Tongue (tissue), 2 donors: ENCODE data around the gene PRKG1. TPM values are rescaled to one million over a fixed set of nuclear protein-coding genes. Genes with fewer than 3 reads are reported as not detected.
"Not testable (repeated sequence)": the region's sequence is repeated elsewhere in the genome, so short reads cannot be mapped to it uniquely, and the experiment has no call there.

Experiments used
- DNase-seq: peaks from one replicate; pipeline ENCODE4 v3.0.0-alpha.2; 2015
- total RNA-seq: library from RNA; depleted of rRNA; stranded (reverse); fragments of >200 nt; gene quantifications from one replicate; pipeline ENCODE4 v1.2.3, GENCODE V29; 2014

PRKG1 gene
- total RNA-seq, 1 donor from 2014 or later: 96.8 TPM

DNA sequence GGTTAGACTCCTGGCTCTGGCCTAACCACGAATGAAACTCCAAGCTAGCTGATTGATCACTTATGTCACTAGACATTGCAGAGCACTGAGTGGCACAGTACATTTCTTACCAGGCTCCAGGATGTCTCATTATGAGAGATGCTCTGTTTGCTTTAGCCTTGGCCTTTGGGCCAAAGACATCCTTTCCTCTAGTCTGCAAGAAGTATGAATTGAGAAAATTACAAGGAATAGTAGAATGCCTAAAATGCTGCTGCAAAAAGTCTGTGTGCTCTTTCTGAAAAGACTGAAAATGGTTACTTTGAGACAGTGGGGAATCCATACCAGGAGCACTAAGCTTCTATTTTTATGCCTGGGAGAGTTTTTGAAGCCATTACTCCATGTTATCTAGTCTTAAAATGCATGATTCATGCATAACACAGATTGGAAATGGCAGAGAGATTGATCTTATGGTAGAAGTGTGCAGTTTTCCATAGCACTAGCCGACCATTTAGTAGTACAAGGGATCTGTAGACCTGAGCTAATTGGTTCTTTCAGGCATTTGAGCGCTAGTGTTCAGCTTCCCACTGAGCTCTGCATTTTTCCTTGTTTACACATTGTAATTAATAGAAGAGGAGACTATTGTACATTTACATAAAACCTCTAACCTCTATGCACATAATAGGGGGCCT lies 303.8 kb downstream of the PRKG1 start:
- no peak for DNase-seq

DNA sequence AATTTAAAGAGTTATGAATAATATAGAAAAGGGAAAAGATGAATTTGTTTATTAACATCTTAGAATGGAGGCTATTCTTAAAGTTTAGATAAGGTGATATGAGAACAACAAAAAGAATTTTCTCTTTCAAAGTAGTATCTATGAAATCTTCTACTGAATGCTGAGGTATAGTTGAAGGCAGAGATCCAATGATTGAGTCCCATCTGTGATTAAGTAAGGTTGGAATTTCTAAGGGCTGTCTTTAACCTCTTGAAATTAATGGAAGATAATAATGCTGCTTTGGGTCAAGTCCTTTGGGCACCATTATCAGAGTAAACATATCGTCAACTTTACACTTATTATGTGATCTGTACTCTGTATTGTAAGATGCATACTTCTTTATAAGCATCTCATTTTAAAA lies 307.9 kb downstream of the PRKG1 start:
- DNase-seq: no peak

DNA sequence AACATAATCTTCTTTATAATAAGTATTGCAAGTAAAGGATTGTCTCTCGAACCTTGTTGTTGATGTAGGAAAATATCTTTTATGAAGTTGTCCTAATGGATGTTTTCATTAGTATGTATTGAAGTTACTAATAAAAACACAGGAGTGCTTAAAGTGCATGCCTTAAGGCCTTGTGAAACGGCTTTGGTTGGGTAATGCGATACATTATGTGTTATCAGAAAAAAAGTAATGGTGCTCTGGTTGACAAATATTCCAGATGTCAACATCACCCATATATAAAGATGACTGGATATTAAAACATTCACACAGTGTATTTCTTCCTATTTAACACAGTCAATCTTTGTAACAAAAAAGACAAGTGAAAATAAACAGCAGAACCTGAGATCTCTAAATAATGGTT lies 310.7 kb downstream of the PRKG1 start:
- DNase-seq: no peak

DNA sequence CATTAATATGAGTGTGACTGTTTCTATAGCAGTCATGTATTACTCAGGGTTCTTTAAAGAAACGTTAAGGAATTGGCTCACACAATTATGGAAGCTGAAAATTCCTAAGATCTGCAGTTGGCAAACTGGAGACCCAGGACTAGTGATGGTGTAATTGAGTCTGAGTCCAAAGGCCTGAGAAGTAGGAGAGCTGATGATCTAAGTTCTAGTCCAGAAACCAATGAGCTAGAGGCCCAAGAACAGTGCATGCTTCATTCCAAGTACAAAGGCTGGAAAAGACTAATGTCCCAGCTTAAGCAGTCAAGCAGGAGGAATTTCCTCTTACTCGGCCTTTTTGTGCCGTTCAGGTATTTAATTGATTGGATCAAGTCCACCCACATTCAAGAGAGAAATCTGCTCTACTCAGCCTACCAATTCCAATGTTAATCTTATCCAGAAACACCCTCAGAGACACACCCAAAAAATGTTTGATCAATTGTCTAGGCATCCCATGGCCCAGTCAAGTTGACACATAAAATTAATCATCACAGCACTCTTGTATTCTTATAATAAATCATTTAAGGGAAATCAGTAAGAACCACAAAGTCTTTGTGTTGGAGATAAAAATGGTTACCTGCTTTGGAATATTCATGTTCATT lies 312.1 kb downstream of the PRKG1 start:
- no peak for DNase-seq

DNA sequence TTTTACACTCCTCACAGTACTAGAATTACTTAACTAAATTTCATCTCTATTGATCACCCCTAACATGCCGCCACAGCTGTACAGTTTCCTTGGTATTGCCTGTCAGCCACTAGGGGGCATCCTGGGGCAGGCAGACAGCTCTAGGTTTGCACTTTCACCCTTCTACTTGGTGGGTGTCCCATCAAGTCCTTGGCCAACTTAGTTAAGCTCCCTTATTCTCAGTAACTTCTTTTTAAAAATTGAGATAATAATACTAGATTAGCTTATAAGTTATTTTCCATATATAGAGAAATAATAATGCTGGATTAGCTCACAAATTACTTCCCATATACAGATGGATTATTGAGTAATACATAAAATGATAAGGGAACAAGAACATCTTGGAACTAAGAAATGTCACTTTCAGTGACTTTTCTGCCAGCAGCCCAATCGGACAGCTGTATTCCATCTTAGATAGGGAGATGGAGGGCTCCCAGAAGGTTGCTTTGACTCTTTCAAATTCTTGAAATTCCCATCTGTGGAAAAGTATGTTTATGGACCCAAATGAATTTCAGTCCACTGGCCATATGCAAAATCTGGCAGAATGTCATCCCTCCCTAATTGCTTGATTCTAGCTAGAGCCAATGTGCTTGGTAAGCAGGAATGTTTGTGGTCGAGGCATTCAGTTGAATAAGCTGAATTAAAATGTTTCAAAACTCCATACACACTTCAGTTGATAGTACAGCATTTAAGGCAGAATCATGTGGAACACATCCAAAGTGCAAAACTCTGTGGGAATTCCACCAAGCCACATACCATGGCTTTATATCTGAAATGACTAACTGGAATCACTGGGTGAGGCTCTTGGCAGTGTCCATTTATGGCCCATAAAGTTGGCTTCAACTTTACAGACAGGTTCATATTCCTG lies 315.4 kb downstream of the PRKG1 start:
- peak; percentile 28 for DNase-seq

DNA sequence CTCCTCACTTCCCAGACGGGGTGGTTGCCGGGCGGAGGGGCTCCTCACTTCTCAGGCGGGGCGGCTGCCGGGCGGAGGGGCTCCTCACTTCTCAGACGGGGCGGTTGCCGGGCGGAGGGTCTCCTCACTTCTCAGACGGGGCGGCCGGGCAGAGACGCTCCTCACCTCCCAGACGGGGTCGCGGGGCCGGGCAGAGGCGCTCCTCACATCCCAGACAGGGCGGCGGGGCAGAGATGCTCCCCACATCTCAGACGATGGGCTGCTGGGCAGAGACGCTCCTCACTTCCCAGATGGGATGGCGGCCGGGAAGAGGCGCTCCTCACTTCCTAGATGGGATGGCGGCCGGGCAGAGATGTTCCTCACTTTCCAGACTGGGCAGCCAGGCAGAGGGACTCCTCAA lies 318.7 kb downstream of the PRKG1 start:
- DNase-seq: not testable (repeated sequence)

DNA sequence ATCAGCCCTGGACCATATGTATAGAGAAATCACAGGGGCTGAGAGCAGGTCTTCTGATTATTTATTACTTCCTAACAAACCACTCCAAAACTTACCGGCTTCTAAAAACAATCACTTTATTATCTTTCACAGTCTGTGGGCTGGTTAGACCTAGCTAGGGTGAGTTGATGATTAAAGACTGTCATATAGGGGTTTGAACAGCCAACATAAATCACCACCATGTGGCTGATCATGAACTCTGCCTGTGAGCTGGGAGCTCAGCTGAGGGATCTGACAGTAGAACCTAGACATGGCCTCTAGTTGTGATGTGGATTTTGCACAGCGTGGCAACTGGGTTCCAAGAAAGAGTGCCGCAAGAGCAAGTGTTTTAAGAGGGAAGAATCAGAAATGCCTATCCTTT lies 319.8 kb downstream of the PRKG1 start:
- DNase-seq: no peak

DNA sequence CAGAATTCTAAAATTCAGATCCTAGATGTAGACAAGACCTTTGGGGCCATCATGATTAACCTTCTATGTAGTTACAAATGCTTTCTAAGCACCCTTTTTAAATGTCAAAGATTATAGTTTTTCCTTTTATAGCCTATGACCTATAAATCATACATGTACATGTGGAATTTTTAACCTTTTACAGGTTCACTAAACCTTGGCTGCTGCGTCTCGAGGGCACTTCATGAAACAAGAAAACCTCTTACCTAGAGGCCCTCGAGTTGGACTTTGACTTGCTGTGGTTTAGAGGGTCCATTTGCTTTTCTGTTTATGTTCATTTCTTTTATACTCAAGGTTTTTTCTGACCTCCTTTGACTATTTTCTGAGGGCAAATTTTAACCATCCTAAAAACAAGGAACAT lies 323.0 kb downstream of the PRKG1 start:
- DNase-seq: no peak

DNA sequence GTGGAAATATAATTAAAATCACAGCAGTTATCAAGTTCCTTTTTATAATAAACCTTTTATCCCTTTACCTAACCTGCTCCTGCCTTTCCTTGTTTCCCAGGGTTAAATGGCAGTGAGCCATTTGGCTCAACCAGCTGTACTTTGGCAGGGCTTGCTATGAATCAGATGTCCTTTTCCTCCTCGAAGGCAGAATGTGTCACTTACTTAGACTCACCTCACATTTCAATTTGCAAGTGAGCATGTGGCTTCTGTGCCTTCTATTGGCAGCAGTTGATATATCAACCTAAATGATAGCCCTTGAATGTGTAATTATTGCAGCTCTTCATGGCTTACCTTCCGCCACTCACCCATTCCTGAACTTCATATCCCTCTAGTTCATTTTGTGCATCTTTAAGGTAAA lies 323.4 kb downstream of the PRKG1 start:
- peak; percentile 63 for DNase-seq

DNA sequence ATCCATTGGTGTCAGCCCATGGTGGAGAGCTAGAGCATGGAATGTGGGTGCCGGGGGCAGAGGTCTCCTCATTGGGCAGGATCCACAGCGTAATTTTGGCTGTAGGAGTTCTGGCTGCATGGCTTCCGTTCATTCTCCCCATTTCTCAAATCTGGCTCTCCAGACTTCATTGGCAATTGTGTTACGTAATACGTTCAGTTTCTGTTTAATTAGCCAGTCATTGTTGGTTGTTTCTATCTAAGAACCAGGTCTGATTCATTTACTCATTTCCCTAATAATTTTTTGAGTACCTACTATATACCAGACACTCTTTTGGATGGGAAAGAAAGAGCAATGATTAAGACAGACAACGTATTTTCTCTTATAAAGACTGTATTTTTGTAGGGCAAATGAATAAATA lies 325.6 kb downstream of the PRKG1 start:
- DNase-seq: no peak

DNA sequence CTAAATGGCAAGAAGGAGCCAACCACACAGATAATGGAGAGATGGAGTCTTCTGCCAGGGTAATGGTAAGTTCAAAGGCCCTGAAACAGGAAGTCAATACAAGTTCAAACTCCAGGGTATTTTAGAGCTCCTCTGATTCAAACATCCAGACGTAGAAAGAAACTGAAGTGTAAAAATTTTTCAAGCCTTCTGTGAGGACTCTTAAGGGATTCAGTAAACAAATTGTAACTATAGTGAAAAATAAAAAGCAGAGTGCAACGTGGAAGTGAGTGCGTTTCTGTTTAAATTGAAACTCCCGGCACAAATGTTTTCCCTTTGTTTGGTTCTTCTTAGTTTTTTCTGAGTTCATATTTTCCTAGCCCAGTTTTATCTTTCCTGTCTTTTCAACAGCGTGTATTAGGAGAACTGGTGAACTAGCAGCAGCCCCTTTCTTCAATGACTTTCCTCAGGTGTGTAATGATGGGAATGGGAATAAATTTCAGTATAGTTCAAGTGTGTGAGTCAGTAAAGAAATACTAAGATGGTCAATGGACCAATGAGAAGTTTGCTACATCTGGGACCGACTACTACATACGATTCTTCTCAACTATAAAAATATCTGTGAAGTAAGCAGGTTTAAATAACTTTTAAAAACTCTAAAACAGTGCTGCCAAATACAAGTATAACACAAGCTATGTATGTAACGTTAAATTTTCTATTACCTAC lies 326.3 kb downstream of the PRKG1 start:
- peak; percentile 20 for DNase-seq

DNA sequence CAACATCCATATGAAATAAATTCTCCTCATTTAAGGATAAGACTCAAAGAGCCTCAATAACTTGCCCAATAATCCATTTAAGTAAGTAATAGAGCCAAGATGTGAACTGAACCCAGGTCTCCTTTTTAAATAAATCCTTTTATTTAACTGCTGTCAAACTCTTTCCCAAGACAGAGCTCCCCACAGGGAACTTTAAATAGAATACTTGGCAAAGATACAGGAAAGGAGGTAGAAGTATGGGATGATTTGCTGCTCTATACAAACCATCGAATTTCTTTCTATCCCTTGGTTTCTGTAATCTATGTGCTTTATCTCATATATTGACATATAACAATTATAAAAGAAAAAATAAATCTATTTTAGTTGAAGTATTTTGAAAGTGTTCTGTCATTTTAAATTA lies 329.2 kb downstream of the PRKG1 start:
- DNase-seq: no peak

DNA sequence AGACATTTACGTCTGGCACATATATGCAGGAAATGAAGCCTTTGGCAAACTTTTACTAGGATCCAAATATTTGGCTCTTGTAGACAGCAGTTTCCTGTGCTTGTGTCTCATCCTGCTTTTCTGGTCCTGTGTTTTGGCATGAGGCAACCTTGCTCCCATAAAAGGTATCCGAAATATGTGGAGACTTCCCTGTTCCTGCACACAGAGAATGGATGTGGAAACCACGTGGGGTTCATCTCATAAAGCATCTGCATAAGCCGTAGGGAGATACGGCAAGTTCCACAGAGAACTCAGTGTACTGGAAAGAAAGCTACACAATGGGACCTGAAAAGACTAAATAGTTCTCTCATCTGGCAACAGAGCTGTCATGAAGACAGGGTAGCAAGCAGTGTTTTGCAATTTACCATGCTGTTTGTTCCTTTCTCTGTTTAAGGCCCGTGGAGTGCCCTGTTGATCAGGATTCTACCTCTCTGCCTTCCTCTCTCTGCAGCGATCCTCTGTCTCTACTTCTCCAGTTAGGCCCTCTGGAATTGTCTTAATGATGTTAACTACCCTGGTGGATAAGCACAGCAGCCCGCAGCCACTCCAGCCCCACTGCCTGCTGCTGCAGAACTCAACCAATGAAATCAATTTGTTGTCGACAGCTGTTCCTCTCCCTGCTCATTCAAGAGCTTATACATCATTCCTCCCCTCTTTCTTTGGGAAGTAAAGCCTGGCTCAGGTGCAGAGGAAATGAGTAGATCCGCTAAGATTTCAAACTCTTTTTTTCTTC lies 331.5 kb downstream of the PRKG1 start:
- peak; percentile 57 for DNase-seq

DNA sequence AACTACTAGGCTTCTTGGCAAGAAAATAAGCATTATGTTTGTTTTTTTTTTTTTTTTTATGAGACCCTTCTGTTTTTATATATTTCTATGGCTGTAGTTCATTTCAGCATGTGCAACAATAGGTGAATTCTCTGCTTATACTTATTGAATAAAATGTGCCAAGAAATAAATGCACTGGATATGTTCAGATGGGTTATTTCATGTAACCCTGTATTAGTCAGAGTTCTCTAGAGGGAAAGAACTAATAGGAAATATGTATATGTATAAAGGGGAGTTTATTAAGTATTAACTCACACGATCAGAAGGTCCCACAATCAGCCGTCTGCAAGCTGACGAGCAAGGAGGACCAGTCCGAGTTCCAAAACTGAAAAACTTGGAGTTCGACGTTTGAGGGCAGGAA lies 332.3 kb downstream of the PRKG1 start:
- no peak for DNase-seq

DNA sequence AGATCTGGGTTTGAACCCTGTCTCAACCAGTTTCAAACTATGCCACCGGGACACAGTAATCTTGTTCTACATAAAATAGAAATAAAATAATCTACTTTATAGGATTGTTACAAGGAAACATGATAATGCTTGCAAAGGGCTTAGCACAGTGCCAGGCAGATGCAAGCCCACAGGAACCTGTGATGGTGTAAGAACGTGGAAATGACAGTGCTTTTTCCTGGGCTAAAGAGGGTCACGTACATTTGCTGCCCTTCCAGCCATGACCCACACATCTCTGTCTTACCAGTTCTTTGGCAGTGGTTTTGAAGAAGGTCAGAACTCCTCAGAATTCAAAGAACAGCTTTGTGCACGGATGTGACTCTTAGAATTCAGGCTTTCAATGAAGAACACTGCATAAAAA lies 342.2 kb downstream of the PRKG1 start:
- no peak for DNase-seq

DNA sequence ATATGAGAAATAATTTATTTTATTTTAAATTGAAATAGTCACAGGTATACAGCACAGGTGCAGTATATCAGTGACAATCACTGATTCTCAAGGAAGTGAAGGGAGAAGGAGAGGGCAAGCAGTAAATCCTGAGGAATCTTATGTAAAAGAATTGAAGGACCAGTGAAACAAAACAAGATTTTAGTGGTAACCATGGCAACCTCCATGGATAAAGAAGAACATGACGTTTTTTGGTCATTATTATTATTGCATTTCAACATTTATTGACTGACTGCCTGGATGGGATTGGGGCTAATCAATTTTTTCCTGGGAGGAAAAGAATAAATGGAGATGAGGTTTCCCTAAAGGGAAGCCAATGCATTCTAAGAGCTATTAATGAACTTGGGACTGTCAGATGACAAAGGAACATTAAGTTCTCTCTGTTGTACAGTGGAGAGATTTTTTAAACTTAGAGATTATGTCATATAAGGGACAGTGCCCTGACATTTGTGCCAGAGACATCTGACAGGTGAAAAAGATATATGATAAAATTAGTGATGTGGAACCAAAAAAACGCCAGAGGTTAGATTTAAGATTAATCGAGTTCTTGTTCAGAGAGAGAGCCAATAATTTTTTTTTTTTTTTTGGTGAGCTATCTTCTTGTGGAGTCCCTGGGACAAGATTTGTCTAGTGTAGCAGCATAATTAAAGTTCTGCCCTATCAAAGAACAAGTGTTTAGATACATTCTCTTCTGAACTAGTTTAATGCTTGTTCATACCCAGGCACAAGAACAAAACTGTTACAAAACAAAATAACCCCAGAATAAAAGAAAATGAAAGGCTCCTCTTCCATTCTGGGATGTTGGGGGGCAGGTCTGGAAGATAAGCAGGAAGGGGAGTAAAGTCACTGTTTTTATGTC lies 345.2 kb downstream of the PRKG1 start:
- DNase-seq: no peak

DNA sequence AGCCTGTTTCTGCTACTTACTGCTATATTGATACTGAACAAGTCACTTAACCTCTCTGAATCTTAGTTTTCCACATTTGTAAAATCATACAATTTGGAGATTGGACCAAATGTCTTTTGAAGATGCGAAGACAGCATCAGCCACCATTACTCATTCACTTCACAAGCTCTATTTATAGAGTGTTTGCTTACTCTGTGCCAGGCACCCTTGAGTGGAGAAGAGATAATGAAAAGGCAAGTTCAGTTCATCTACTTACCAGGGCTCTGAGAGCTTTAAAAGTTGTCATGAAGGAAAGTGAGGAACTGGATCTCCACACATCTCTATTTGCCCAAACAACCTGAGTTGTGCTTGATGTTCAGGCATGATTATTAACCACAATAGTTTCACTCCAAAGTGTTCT lies 347.6 kb downstream of the PRKG1 start:
- no peak for DNase-seq

DNA sequence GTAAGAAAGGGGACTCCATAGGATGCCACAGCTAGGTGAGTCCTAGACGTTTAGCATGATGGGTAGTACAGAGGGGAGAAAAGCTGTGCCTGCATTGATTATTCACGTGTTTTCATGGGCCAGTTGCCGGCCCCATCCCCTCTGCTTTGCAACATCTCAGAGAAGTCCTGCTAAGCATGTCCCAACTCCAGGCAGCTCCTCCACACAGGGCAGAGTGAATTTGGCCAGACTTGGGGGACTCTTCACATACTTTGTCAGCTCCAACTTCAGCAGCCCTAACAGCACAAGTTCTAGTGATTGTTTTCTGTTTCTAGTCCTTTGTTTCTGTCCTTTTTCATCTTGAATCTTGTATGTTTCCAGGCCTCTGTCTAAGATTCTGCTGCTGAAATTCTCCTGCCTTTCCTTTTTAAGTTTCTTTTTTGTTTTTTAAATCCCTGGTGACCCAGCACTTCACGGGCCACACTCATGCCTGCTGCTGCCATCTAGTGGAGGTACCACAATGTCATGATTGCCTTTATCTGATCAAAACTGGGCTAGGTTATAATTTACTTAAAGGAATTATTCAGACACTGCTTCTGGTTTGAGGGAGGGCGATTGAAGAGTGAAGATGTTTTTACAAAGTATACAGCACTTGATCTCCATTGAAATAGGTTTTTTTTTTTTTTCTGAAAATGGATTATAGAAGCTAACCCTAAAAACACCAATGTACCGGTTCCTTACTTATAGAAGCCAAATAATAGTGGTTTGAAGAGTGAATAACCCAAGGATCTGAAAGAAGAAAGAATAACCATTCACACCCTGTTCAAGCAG lies 348.2 kb downstream of the PRKG1 start:
- DNase-seq: peak; percentile 81

DNA sequence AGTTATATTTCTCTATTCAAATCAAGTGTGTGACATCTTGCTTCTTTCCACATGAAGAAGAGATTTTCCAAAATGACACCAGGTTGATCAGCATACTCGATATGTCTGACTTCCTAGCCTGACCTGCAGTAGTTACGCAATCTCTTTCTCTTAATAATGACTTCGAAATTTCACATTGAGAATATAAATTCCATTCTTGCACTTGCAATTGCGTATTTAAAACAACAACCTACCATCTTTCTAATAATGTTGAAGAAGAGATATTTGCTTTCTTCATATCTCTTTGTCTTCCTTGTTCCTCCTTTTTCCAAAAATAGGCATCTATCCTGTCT lies 348.8 kb downstream of the PRKG1 start:
- no peak for DNase-seq

DNA sequence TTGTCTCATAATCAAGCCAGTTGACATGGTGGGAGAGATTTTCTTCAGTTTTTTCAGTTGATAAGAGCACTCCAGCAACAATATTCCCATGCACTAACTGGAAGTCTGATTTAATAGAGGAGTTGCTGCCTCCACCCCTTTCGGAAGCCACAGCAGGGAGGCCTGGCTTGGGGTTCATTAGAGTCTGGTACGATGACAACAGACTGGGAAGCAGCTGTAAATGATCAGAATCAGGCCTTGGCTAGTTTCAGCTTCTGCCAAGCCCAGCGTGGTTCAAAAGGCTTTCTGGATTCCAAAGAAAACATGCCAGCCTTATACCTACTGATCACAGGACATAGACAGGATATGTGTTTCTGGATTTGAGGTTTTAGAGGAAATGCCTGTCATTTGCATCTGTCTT lies 351.1 kb downstream of the PRKG1 start:
- DNase-seq: peak; percentile 55
